Mucosa of descending colon (tissue), 3 donors: ENCODE results near the gene XPR1. TPM values are rescaled to one million over a fixed set of nuclear protein-coding genes. Genes with fewer than 3 reads are reported as not detected.

Experiments
- ATAC-seq: fragments of 200-7000 bp; cut with Tn5 transposase; one replicate; pipeline ENCODE4 v1.9.1; 2020; ENCODE audit warnings: mild to moderate bottlenecking, moderate library complexity
- DNase-seq, 3 donors: peaks; one replicate each; pipeline ENCODE4 v3.0.0-alpha.2; 2020
- H3K36me3 ChIP-seq: fragments of 200-600 bp; one replicate; pipeline ENCODE4 v1.8.0; 2021; ENCODE audit warnings: low read depth, mild to moderate bottlenecking
- H3K4me1 ChIP-seq: fragments of 200-600 bp; one replicate; pipeline ENCODE4 v1.8.0; 2021; ENCODE audit warnings: low read depth, mild to moderate bottlenecking
- H3K4me3 ChIP-seq: fragments of 200-600 bp; one replicate; pipeline ENCODE4 v1.8.0; 2021; ENCODE audit warnings: mild to moderate bottlenecking
- H3K9me3 ChIP-seq: fragments of 200-600 bp; one replicate; pipeline ENCODE4 v1.8.0; 2021; ENCODE audit warnings: mild to moderate bottlenecking
- intact Hi-C, 2 donors: fragments of 100-400 bp; cut with DNase I in 1 of 2; cut with micrococcal nuclease in 1 of 2; formaldehyde crosslinking; loops; one replicate each; pipeline versions ENCODE4 v1.11.0 to v1.11.1; 2022; cut with DNase I, micrococcal nuclease
- total RNA-seq, 3 donors: library from RNA; stranded (reverse); fragmentation: NEBNext Ultra II Directional in 2 of 3; extraction: Animal tissue kit (Norgen Biotek cat#: 25700) in 2 of 3; gene quantifications; one replicate each; pipeline versions ENCODE4 v1.2.1 to v1.2.4, GENCODE V29; 2021 to 2023
- TF ChIP-seq, protein P1 (sequence below): fragments of 200-600 bp; IDR thresholded peaks from one replicate; pipeline ENCODE4 v1.8.0; 2022; ENCODE audit warnings: antibody characterized with exemption, mild to moderate bottlenecking
- donor health status: DM: no; HTN: no; CAD: no; lungs with moderate emphysema.
- donor health status: DM: no; HTN: no; CAD: no.
- donor health status: DM: no; HTN: yes; CAD: no.

Gene XPR1
- total RNA-seq, 3 donors from 2014 or later, result 31.6 to 64.9 (median 34.6) TPM

DNA sequence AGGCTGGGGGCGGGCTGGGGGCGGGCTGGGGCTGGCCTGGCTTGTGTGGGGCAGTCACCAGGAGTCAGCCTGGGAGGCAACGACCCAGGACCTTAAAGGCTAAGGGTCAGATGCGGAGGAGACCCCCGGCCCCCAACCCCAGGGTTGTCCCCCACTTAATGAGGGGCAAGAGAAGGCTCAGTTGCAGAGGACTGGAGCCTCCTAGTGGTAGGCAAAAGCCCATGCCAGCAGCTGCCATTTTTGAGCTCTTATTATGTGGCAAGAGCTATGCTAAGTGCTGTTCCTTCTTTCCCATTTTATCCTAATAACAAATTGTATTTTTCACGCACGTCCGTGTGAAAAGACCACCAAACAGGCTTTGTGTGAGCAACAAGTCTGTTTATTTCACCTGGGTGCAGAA is 288.9 kb downstream of the XPR1 start:
- no peak for ATAC-seq
- peaks cover 3% of the 10 kb centered on the region for H3K4me1 ChIP-seq

DNA sequence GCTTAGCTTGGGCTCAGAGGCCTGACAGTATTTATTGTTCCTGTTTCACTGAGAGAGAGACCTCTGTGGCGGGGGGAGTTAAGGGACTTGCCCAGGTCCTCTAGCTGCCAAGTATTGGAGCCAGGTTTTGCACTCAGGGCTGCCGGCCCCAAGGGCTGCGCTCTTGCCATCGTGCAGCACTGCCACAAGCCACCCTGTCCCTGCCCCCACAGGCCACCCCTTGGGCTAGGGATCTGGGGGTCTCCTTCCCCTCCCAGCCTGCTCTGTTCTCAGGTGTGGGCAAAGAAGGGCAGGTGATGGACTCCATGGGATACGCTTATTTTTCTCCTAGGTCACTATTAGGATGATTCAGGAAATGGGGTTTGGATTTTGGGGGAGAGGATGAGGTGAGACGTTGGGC is 289.6 kb downstream of the XPR1 start:
- Histone ChIP-seq H3K4me1 (peaks cover 7% of the 10 kb centered on the region), H3K9me3 (no peaks in the 10 kb centered on the region), H3K4me3 (no peak overlapping the region), H3K36me3 (no peaks in the 10 kb centered on the region)
- intact Hi-C loops, result no loop called here
- ATAC-seq (no peak), DNase-seq (no peak)
- TF ChIP-seq, protein P1, sequence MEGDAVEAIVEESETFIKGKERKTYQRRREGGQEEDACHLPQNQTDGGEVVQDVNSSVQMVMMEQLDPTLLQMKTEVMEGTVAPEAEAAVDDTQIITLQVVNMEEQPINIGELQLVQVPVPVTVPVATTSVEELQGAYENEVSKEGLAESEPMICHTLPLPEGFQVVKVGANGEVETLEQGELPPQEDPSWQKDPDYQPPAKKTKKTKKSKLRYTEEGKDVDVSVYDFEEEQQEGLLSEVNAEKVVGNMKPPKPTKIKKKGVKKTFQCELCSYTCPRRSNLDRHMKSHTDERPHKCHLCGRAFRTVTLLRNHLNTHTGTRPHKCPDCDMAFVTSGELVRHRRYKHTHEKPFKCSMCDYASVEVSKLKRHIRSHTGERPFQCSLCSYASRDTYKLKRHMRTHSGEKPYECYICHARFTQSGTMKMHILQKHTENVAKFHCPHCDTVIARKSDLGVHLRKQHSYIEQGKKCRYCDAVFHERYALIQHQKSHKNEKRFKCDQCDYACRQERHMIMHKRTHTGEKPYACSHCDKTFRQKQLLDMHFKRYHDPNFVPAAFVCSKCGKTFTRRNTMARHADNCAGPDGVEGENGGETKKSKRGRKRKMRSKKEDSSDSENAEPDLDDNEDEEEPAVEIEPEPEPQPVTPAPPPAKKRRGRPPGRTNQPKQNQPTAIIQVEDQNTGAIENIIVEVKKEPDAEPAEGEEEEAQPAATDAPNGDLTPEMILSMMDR, result no peak

More for the DNA sequence above, 288.9 kb downstream of the XPR1 start:
- DNase-seq, result no peak
- no peaks in the 10 kb centered on the region for H3K36me3 ChIP-seq
- H3K4me3 ChIP-seq, result no peak overlapping the region
- TF ChIP-seq, protein P1, result no peak
- intact Hi-C loops, result no loop called here
- H3K9me3 ChIP-seq, result no peaks in the 10 kb centered on the region

DNA sequence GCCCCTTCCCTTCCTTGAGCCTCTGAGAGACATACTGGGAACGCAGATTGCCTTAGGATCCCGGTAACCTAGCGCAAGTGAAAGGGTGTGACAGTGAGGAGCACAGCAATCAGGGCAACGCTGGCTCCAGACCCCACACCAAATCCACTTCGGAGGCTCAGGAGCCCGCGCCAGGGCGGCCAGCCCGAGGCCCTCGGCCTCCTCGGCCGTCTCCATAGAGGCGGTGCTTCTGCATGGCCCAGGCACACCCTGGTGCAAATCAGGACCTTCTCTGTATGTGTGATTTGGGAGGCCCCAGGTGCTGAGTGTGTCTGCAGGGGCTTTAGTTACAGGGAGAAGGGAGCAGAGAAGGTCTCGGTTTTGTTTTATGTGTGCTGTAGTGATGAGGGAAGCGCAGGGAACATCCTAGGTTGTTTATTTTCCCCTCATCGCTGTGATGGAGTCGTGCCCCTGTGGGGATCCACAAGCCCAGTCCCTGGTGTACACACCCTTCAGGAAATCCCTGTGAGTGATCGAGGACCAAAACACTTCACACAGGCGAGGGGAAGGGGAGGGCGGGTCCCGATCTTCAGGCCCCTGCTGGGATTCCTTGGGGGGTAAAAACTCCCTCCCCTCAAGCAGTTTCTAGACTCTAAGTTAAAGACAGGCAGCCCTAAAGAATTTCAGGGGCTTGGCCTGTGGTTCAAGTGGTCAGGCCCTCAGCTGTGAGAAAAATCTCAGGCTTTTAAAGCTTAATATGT is 290.2 kb downstream of the XPR1 start:
- DNase-seq (no peak), ATAC-seq (no peak)
- Histone ChIP-seq H3K4me3 (no peak overlapping the region), H3K4me1 (peaks cover 7% of the 10 kb centered on the region), H3K9me3 (no peaks in the 10 kb centered on the region), H3K36me3 (no peaks in the 10 kb centered on the region)
- intact Hi-C loops, result no loop called here
- TF ChIP-seq, protein P1, result no peak

DNA sequence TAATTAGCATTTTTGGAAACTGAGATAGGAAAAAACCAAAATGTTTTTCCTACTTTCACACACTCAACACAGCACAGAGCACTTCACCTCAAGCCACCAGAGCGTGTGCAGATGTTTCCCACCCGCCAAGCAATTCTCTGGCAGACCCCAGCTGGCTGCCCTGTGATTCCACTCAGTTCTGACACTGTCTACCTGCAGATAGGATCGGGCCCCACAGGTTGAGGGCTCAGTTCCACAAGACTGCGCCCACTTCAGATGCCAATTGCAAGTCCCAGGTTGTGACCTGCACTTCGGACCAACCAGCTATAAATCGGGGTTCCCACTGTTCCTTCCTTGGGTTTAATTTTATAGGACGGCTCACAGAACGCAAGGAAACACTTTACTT is 290.8 kb downstream of the XPR1 start:
- DNase-seq (no peak), ATAC-seq (no peak)
- Histone ChIP-seq H3K36me3 (no peaks in the 10 kb centered on the region), H3K9me3 (no peaks in the 10 kb centered on the region), H3K4me3 (no peak overlapping the region), H3K4me1 (peaks cover 7% of the 10 kb centered on the region)
- intact Hi-C loops, result no loop called here
- TF ChIP-seq, protein P1, result no peak

DNA sequence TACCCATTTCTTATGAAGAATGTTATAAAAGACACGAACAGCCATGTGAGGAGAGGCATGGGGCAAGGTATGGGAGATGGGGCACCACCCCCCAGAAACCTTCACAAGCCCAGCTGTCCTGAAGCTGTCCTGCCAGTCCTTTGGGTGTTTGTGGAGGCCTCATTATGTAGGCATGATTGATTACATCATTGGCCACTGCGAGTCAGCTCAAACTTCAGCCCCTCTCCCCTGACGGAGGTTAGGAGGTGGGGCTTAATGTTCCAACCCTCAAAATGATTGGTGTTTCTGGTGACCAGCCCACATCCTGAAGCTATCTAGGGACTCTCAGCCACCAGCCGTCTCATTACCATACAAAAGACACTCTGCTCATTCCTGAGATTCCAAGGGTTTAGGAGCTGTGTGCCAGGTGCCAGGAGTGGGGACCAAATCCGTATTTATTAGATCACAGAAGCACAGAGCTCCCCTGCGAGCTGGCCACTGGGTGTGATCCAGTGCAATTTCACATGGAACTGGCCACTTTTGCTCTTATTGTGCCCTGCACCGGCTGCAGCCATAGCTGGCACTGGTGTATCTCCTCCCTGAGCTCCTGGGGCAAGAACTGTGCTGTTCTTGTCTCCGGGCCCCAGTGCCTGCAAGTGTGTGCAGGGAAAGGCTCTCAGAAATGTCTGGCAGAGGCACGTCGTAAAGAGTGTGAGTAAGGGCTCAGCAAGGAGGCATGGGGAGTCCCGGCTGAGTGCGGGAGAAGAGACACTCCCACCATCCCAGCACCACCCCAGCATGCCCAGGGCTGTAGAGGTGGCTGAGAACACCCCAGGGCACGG is 291.4 kb downstream of the XPR1 start:
- DNase-seq (no peak), ATAC-seq (no peak)
- no peaks in the 10 kb centered on the region for H3K36me3 ChIP-seq
- intact Hi-C loops, result no loop called here
- H3K4me3 ChIP-seq, result no peak overlapping the region
- TF ChIP-seq, protein P1, result no peak
- H3K4me1 ChIP-seq, result peaks cover 7% of the 10 kb centered on the region
- no peaks in the 10 kb centered on the region for H3K9me3 ChIP-seq
